GM23338 (cell line): Measurements from ENCODE around the gene EFCAB8. TPM values are rescaled to one million over a fixed set of nuclear protein-coding genes. Genes with fewer than 3 reads are reported as not detected.

Experiments used
- ATAC-seq: fragments of 200-7000 bp; cut with Tn5 transposase; 3 replicates; pipeline ENCODE4 v1.9.1; 2020
- DNase-seq: peaks from one replicate; pipeline ENCODE4 v3.0.0-alpha.2; 2015; ENCODE audit warnings: low spot score
- H2AFZ ChIP-seq: fragments of 200-600 bp; sonication (generic); 2 replicates; pipeline ENCODE4 v1.8.0; 2016; ENCODE audit warnings: antibody characterized with exemption, mild to moderate bottlenecking, moderate library complexity
- H3F3A ChIP-seq: fragments of 200-600 bp; sonication (generic); replicated peaks from 2 replicates; pipeline ENCODE4 v1.8.0; 2017; ENCODE audit warnings: antibody characterized with exemption, mixed run types, low read depth
- H3K27ac ChIP-seq: fragments of 200-600 bp; sonication (generic); 2 replicates; pipeline ENCODE4 v1.6.1; 2016; ENCODE audit warnings: low read depth
- H3K27me3 ChIP-seq: fragments of 200-600 bp; sonication (generic); 2 replicates; pipeline ENCODE4 v1.8.0; 2016; ENCODE audit warnings: mild to moderate bottlenecking, mixed run types, moderate library complexity; ENCODE audit not compliant: insufficient read depth
- H3K36me3 ChIP-seq: fragments of 200-600 bp; sonication (generic); 2 replicates; pipeline ENCODE4 v1.8.0; 2016; ENCODE audit warnings: mild to moderate bottlenecking; ENCODE audit not compliant: insufficient read depth
- H3K4me1 ChIP-seq: fragments of 200-600 bp; sonication (generic); 2 replicates; pipeline ENCODE4 v1.8.0; 2016; ENCODE audit warnings: mild to moderate bottlenecking, moderate library complexity; ENCODE audit not compliant: insufficient read depth
- H3K4me2 ChIP-seq: fragments of 200-600 bp; sonication (generic); 2 replicates; pipeline ENCODE4 v1.7.1; 2017; ENCODE audit warnings: mixed run types
- H3K4me3 ChIP-seq: fragments of 200-600 bp; sonication (generic); 2 replicates; pipeline ENCODE4 v1.6.1; 2016; ENCODE audit warnings: mixed run types
- H3K79me2 ChIP-seq: fragments of 200-600 bp; sonication (generic); replicated peaks from 2 replicates; pipeline ENCODE4 v1.8.0; 2017; ENCODE audit warnings: mild to moderate bottlenecking; ENCODE audit not compliant: insufficient read depth
- H3K9me2 ChIP-seq: fragments of 200-600 bp; sonication (generic); 2 replicates; pipeline ENCODE4 v1.8.0; 2017; ENCODE audit not compliant: insufficient read depth
- H4K20me1 ChIP-seq: fragments of 200-600 bp; sonication (generic); replicated peaks from 2 replicates; pipeline ENCODE4 v1.8.0; 2017; ENCODE audit warnings: mild to moderate bottlenecking; ENCODE audit not compliant: insufficient read depth
- H3K27ac Mint-ChIP-seq: 2 replicates; pipeline ENCODE4 v1.8.0; 2020; ENCODE audit warnings: inconsistent platforms, mild to moderate bottlenecking, moderate library complexity, mixed read lengths
- H3K27me3 Mint-ChIP-seq: 3 replicates; pipeline ENCODE4 v1.8.0; 2022; ENCODE audit warnings: low read depth, mild to moderate bottlenecking, moderate library complexity, mixed read lengths, inconsistent platforms; ENCODE audit not compliant: insufficient read depth, poor library complexity
- H3K36me3 Mint-ChIP-seq: 3 replicates; pipeline ENCODE4 v1.8.0; 2021; ENCODE audit warnings: low read depth, mild to moderate bottlenecking, inconsistent platforms, moderate library complexity, mixed read lengths
- H3K4me1 Mint-ChIP-seq: 3 replicates; pipeline ENCODE4 v1.8.0; 2020; ENCODE audit warnings: mild to moderate bottlenecking, inconsistent platforms, mixed read lengths
- H3K4me3 Mint-ChIP-seq: 3 replicates; pipeline ENCODE4 v1.8.0; 2021; ENCODE audit warnings: moderate library complexity, mild to moderate bottlenecking, inconsistent platforms, mixed read lengths
- H3K9me3 Mint-ChIP-seq: 3 replicates; pipeline ENCODE4 v1.8.0; 2020; ENCODE audit warnings: moderate library complexity, mild to moderate bottlenecking, inconsistent platforms, mixed read lengths
- CREB1 ChIP-seq: fragments of 250-450 bp; sonication (Bioruptor Pico); IDR thresholded peaks from 2 replicates; pipeline ENCODE4 v1.5.0; 2020; ENCODE audit warnings: low read depth, mild to moderate bottlenecking, moderate library complexity
- EZH2 ChIP-seq: fragments of 200-600 bp; sonication (generic); IDR thresholded peaks from one replicate; pipeline ENCODE4 v1.8.0; 2017; ENCODE audit warnings: antibody characterized with exemption, mild to moderate bottlenecking, low read depth; ENCODE audit not compliant: unreplicated experiment
- EZH2phosphoT487 ChIP-seq: fragments of 200-600 bp; sonication (generic); IDR thresholded peaks from one replicate; pipeline ENCODE4 v1.8.1; 2018; ENCODE audit warnings: antibody characterized with exemption; ENCODE audit not compliant: unreplicated experiment
- JUNB ChIP-seq: IDR thresholded peaks from one replicate; pipeline ENCODE4 v1.6.1; 2016; ENCODE audit warnings: antibody characterized with exemption; ENCODE audit not compliant: unreplicated experiment
- NANOG ChIP-seq: IDR thresholded peaks from 2 replicates; pipeline ENCODE4 v1.6.1; 2016; ENCODE audit warnings: antibody characterized with exemption, borderline replicate concordance
- POLR2AphosphoS5 ChIP-seq: IDR thresholded peaks from 2 replicates; pipeline ENCODE4 v1.6.1; 2016; ENCODE audit warnings: antibody characterized with exemption, low read depth
- STAT1 ChIP-seq: IDR thresholded peaks from one replicate; pipeline ENCODE4 v1.6.1; 2016; ENCODE audit warnings: antibody characterized with exemption; ENCODE audit not compliant: unreplicated experiment
- ZNF114 ChIP-seq: fragments of 250-450 bp; sonication (Bioruptor Pico); IDR thresholded peaks from 2 replicates; pipeline ENCODE4 v1.5.0; 2020; ENCODE audit warnings: mild to moderate bottlenecking, moderate library complexity
- ZNF331 ChIP-seq: fragments of 250-450 bp; sonication (Bioruptor Pico); IDR thresholded peaks from 2 replicates; pipeline ENCODE4 v1.5.0; 2020; ENCODE audit warnings: low read depth, mild to moderate bottlenecking, moderate library complexity
- polyA plus RNA-seq: library from polyadenylated mRNA; unstranded; fragments of >200 nt; fragmentation: Nextera tagmentation; extraction: Ambion mirVana; gene quantifications from 2 replicates; pipeline ENCODE4 v1.2.1, GENCODE V29; 2016
- total RNA-seq: library from RNA; depleted of rRNA; stranded (reverse); fragments of >200 nt; shearing (Covaris generic); gene quantifications from 2 replicates; pipeline ENCODE4 v1.2.3, GENCODE V29; 2014
- TF ChIP-seq, protein P1 (sequence below): IDR thresholded peaks from 2 replicates; pipeline ENCODE4 v1.6.1; 2016; ENCODE audit warnings: antibody characterized with exemption
- TF ChIP-seq, protein P2 (sequence below): fragments of 250-450 bp; sonication (Bioruptor Pico); IDR thresholded peaks from 2 replicates; pipeline ENCODE4 v1.5.0; 2020; ENCODE audit warnings: mild to moderate bottlenecking, moderate library complexity
- TF ChIP-seq, protein P3 (sequence below), 2 experiments: fragments of 200-600 bp in 1 of 2; sonication (generic) in 1 of 2; conservative IDR thresholded peaks; 2 replicates each; pipeline versions ENCODE4 v1.5.1 to v1.6.1; 2016 to 2017; ENCODE audit warnings: antibody characterized with exemption in 2 of 2, low read depth in 2 of 2, mild to moderate bottlenecking in 2 of 2, moderate library complexity in 1 of 2
- TF ChIP-seq, protein P4 (sequence below): IDR thresholded peaks from one replicate; pipeline ENCODE4 v1.6.1; 2018; ENCODE audit warnings: antibody characterized with exemption; ENCODE audit not compliant: unreplicated experiment

Gene EFCAB8
- total and polyA plus RNA-seq, 2 experiments from 2014 or later: 0.35 TPM; not detected in 1

DNA sequence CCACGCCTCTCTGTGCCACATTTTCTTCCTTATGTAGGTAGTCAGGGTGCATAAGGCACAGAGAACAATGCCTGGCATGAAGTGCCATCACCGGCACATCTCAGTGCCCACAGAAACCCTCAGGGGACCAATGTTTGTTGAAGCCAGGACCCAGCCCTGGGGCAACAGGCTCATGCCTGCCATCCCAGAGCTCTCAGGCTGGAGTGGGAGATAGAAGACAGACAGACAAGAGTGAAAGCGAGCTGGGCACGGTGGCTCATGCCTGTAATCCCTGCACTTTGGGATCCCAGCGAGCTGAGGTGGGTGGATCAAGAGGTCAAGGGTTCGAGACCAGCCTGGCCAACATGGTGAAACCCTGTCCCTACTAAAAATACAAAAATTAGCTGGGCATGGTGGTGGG, 13.5 kb downstream of the EFCAB8 start:
- Histone ChIP-seq H3K27me3 (no peaks in the 10 kb centered on the region), H2AFZ (no peak overlapping the region), H3K36me3 (no peaks in the 10 kb centered on the region), H3K79me2 (no peaks in the 10 kb centered on the region), H3F3A (0 out of 2 replicates have a peak, but pooled peaks cover 4% of the 10 kb centered on the region), H3K4me2 (no peak overlapping the region), H3K9me2 (no peaks in the 10 kb centered on the region), H3K4me1 (no peaks in the 10 kb centered on the region; the same call in 1 of the 2 replicates), H3K27ac (no peak overlapping the region), H4K20me1 (no peaks in the 10 kb centered on the region), H3K4me3 (no peak overlapping the region)
- H3K27me3 Mint-ChIP-seq: no peaks in the 10 kb centered on the region
- H3K9me3 Mint-ChIP-seq: no peaks in the 10 kb centered on the region
- no peak overlapping the region for H3K4me3 Mint-ChIP-seq
- no peak for DNase-seq
- no peak for ATAC-seq
- H3K36me3 Mint-ChIP-seq: no peaks in the 10 kb centered on the region
- TF ChIP-seq, protein P1, sequence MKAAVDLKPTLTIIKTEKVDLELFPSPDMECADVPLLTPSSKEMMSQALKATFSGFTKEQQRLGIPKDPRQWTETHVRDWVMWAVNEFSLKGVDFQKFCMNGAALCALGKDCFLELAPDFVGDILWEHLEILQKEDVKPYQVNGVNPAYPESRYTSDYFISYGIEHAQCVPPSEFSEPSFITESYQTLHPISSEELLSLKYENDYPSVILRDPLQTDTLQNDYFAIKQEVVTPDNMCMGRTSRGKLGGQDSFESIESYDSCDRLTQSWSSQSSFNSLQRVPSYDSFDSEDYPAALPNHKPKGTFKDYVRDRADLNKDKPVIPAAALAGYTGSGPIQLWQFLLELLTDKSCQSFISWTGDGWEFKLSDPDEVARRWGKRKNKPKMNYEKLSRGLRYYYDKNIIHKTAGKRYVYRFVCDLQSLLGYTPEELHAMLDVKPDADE: no peak
- TF ChIP-seq, protein P2, sequence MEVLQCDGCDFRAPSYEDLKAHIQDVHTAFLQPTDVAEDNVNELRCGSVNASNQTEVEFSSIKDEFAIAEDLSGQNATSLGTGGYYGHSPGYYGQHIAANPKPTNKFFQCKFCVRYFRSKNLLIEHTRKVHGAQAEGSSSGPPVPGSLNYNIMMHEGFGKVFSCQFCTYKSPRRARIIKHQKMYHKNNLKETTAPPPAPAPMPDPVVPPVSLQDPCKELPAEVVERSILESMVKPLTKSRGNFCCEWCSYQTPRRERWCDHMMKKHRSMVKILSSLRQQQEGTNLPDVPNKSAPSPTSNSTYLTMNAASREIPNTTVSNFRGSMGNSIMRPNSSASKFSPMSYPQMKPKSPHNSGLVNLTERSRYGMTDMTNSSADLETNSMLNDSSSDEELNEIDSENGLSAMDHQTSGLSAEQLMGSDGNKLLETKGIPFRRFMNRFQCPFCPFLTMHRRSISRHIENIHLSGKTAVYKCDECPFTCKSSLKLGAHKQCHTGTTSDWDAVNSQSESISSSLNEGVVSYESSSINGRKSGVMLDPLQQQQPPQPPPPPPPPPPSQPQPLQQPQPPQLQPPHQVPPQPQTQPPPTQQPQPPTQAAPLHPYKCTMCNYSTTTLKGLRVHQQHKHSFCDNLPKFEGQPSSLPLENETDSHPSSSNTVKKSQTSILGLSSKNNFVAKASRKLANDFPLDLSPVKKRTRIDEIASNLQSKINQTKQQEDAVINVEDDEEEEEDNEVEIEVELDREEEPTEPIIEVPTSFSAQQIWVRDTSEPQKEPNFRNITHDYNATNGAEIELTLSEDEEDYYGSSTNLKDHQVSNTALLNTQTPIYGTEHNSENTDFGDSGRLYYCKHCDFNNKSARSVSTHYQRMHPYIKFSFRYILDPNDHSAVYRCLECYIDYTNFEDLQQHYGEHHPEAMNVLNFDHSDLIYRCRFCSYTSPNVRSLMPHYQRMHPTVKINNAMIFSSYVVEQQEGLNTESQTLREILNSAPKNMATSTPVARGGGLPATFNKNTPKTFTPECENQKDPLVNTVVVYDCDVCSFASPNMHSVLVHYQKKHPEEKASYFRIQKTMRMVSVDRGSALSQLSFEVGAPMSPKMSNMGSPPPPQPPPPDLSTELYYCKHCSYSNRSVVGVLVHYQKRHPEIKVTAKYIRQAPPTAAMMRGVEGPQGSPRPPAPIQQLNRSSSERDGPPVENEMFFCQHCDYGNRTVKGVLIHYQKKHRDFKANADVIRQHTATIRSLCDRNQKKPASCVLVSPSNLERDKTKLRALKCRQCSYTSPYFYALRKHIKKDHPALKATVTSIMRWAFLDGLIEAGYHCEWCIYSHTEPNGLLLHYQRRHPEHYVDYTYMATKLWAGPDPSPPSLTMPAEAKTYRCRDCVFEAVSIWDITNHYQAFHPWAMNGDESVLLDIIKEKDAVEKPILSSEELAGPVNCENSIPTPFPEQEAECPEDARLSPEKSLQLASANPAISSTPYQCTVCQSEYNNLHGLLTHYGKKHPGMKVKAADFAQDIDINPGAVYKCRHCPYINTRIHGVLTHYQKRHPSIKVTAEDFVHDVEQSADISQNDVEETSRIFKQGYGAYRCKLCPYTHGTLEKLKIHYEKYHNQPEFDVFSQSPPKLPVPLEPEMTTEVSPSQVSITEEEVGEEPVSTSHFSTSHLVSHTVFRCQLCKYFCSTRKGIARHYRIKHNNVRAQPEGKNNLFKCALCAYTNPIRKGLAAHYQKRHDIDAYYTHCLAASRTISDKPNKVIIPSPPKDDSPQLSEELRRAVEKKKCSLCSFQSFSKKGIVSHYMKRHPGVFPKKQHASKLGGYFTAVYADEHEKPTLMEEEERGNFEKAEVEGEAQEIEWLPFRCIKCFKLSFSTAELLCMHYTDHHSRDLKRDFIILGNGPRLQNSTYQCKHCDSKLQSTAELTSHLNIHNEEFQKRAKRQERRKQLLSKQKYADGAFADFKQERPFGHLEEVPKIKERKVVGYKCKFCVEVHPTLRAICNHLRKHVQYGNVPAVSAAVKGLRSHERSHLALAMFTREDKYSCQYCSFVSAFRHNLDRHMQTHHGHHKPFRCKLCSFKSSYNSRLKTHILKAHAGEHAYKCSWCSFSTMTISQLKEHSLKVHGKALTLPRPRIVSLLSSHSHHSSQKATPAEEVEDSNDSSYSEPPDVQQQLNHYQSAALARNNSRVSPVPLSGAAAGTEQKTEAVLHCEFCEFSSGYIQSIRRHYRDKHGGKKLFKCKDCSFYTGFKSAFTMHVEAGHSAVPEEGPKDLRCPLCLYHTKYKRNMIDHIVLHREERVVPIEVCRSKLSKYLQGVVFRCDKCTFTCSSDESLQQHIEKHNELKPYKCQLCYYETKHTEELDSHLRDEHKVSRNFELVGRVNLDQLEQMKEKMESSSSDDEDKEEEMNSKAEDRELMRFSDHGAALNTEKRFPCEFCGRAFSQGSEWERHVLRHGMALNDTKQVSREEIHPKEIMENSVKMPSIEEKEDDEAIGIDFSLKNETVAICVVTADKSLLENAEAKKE (CRISPR knock-in tag): no peak
- TF ChIP-seq NANOG (no peak), STAT1 (no peak), JUNB (no peak), CREB1 (CRISPR knock-in tag) (no peak), EZH2phosphoT487 (no peak), ZNF114 (CRISPR knock-in tag) (no peak), POLR2AphosphoS5 (no peak), EZH2 (no peak), ZNF331 (CRISPR knock-in tag) (no peak)
- TF ChIP-seq, protein P3, sequence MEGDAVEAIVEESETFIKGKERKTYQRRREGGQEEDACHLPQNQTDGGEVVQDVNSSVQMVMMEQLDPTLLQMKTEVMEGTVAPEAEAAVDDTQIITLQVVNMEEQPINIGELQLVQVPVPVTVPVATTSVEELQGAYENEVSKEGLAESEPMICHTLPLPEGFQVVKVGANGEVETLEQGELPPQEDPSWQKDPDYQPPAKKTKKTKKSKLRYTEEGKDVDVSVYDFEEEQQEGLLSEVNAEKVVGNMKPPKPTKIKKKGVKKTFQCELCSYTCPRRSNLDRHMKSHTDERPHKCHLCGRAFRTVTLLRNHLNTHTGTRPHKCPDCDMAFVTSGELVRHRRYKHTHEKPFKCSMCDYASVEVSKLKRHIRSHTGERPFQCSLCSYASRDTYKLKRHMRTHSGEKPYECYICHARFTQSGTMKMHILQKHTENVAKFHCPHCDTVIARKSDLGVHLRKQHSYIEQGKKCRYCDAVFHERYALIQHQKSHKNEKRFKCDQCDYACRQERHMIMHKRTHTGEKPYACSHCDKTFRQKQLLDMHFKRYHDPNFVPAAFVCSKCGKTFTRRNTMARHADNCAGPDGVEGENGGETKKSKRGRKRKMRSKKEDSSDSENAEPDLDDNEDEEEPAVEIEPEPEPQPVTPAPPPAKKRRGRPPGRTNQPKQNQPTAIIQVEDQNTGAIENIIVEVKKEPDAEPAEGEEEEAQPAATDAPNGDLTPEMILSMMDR (conservative IDR thresholded peaks at IDR 0.05; ENCODE audit: low read depth in 2 of 2): no peak
- TF ChIP-seq, protein P4, sequence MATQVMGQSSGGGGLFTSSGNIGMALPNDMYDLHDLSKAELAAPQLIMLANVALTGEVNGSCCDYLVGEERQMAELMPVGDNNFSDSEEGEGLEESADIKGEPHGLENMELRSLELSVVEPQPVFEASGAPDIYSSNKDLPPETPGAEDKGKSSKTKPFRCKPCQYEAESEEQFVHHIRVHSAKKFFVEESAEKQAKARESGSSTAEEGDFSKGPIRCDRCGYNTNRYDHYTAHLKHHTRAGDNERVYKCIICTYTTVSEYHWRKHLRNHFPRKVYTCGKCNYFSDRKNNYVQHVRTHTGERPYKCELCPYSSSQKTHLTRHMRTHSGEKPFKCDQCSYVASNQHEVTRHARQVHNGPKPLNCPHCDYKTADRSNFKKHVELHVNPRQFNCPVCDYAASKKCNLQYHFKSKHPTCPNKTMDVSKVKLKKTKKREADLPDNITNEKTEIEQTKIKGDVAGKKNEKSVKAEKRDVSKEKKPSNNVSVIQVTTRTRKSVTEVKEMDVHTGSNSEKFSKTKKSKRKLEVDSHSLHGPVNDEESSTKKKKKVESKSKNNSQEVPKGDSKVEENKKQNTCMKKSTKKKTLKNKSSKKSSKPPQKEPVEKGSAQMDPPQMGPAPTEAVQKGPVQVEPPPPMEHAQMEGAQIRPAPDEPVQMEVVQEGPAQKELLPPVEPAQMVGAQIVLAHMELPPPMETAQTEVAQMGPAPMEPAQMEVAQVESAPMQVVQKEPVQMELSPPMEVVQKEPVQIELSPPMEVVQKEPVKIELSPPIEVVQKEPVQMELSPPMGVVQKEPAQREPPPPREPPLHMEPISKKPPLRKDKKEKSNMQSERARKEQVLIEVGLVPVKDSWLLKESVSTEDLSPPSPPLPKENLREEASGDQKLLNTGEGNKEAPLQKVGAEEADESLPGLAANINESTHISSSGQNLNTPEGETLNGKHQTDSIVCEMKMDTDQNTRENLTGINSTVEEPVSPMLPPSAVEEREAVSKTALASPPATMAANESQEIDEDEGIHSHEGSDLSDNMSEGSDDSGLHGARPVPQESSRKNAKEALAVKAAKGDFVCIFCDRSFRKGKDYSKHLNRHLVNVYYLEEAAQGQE: no peak
- H3K4me1 Mint-ChIP-seq: peaks cover 3% of the 10 kb centered on the region; the same call in 1 of the 3 replicates
- H3K27ac Mint-ChIP-seq: peak overlapping the region; percentile 74; the same call in 1 of the 2 replicates
